ENCODE data around the gene TMEM131.

The TMEM131 gene

DNA sequence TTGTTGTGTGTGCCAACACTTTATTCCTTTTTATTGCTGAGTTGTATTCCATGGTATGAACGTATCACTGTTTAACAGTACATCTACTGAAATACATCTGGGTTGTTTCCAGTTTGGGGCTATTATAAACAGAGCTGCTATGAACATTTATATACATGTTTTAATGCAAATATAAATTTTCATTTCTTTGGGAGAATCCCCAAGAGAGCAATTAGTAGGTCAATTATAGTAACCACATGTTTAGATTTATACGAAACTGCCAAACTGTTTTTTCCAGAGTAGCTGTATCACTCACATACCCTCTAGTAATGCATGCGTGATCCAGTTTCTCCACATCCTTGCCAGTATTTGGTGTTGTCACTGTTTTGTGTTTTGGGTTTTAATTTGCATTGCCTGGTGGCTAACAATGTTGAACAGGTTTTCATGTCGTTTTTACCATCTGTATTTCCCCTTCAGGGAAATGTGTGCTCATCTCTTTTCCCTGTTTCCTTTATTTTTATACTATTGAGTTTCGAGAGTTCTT lies 81.0 kb downstream of the TMEM131 start:
- H3K27me3 ChIP-seq (ENCODE audit: control insufficient read depth, insufficient read depth, low read length, poor library complexity, severe bottlenecking) = no peaks in the 10 kb centered on the region
- H3K9me3 ChIP-seq (ENCODE audit: control insufficient read depth, low read length) = no peaks in the 10 kb centered on the region
- H3K4me1 ChIP-seq (ENCODE audit: control insufficient read depth, insufficient read depth, low read length) = no peaks in the 10 kb centered on the region
- no peak overlapping the region for H3K4me3 ChIP-seq (ENCODE audit: insufficient read depth, low read depth, low read length)
- H3K36me3 ChIP-seq (ENCODE audit: control insufficient read depth, insufficient read depth, low read length) = no peaks in the 10 kb centered on the region
- WGBS, 2 experiments = 91 to 98% methylated on average over 3 to 5 of the region's 5 CpGs
- H3K27ac ChIP-seq (ENCODE audit: insufficient read depth, low read depth, low read length, poor library complexity, severe bottlenecking) = no peak overlapping the region

DNA sequence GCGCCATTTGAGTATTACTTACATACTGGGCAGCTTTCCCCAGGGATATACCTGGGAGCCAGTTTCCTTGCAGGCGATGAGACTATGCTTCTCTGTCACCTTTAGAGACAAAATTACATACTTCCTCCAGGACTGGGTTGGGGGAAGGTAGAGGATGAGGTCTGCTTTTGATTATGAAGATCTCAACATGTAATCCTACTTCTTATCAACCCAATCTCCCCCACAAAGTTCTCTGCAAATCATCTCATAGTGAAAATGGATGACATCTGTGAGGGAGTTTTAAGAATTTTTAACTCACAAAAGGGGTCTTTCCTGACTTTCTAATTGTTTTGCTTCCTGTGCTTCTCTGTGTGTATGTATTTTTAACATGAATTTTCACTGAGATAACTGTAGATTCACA lies 81.9 kb downstream of the TMEM131 start:
- no peak overlapping the region for H3K27ac ChIP-seq (ENCODE audit: insufficient read depth, low read depth, low read length, poor library complexity, severe bottlenecking)
- 82 to 100% methylated on average over 2 of the region's 2 CpGs for WGBS, 2 experiments
- no peaks in the 10 kb centered on the region for H3K4me1 ChIP-seq (ENCODE audit: control insufficient read depth, insufficient read depth, low read length)
- no peaks in the 10 kb centered on the region for H3K36me3 ChIP-seq (ENCODE audit: control insufficient read depth, insufficient read depth, low read length)
- H3K9me3 ChIP-seq (ENCODE audit: control insufficient read depth, low read length) = no peaks in the 10 kb centered on the region
- no peaks in the 10 kb centered on the region for H3K27me3 ChIP-seq (ENCODE audit: control insufficient read depth, insufficient read depth, low read length, poor library complexity, severe bottlenecking)
- H3K4me3 ChIP-seq (ENCODE audit: insufficient read depth, low read depth, low read length) = no peak overlapping the region

DNA sequence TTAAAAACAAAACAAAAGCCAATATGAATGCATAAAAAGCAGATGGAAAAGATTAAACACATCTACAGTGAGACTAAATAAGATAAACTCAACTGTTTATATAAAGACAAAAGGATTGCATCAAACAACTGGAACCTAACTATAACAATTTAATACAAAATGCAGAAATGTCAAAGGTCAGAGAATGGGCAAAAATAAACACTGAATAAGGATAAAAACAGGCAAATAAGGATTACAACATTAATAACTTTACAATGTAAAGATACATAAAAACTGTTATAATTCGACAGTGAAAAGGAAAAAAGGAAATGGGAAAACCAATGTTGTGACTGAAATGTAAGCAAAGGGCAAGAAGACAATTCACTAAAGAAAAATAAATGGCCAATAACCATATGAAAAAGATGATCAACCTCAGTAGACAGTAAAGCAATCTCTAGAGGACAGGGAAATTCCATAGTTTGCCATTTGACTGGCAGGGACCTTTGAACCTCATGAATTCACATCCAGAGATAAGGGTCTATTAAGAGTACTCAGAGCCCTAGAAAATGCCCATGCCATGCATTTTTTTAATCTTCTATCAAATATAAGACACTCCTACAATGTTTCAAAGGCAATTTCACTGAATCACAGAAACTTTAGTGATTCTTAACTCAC lies 83.7 kb downstream of the TMEM131 start:
- Histone ChIP-seq H3K27ac (ENCODE audit: insufficient read depth, low read depth, low read length, poor library complexity, severe bottlenecking) (no peak overlapping the region), H3K4me1 (ENCODE audit: control insufficient read depth, insufficient read depth, low read length) (no peaks in the 10 kb centered on the region), H3K4me3 (ENCODE audit: insufficient read depth, low read depth, low read length) (no peak overlapping the region), H3K36me3 (ENCODE audit: control insufficient read depth, insufficient read depth, low read length) (no peaks in the 10 kb centered on the region), H3K9me3 (ENCODE audit: control insufficient read depth, low read length) (no peaks in the 10 kb centered on the region), H3K27me3 (ENCODE audit: control insufficient read depth, insufficient read depth, low read length, poor library complexity, severe bottlenecking) (no peaks in the 10 kb centered on the region)
- WGBS, 2 experiments = no CpG with 5 or more reads among the region's 1 CpG

DNA sequence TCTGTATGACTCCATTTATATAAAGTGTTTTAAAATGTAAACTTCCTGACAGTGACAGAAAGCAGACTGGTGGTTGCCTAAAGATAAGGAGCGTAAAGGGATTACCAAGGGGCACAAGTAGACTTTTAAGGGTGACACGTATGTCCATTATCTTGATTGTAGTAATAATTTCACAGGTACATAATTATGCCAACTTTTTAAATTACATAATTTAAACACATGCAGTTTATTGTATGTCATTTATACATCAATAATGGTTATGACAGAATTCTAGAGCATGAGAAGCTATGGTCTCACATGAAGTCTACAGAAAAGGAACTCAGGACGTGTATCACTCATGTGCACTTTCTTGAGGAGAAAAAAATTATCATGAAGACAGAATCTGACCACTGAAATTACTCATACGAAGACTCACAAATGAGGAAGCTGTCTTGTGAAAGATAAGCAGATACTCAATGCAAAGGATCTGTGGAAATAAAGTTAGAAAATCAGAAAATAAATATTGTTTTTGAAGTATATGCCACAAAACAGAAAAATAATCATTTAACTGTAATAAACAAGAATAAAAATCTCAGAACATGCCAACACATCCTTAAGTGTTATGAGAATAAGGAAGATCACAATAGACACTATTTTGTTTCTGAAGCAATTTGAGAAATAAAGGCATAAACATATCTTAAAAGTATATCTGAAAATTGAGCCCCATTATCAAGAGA lies 84.4 kb downstream of the TMEM131 start:
- WGBS, 2 experiments = 91 to 100% methylated on average over 4 of the region's 4 CpGs
- no peaks in the 10 kb centered on the region for H3K4me1 ChIP-seq (ENCODE audit: control insufficient read depth, insufficient read depth, low read length)
- H3K4me3 ChIP-seq (ENCODE audit: insufficient read depth, low read depth, low read length) = no peak overlapping the region
- H3K27me3 ChIP-seq (ENCODE audit: control insufficient read depth, insufficient read depth, low read length, poor library complexity, severe bottlenecking) = no peaks in the 10 kb centered on the region
- H3K36me3 ChIP-seq (ENCODE audit: control insufficient read depth, insufficient read depth, low read length) = no peaks in the 10 kb centered on the region
- no peaks in the 10 kb centered on the region for H3K9me3 ChIP-seq (ENCODE audit: control insufficient read depth, low read length)
- no peak overlapping the region for H3K27ac ChIP-seq (ENCODE audit: insufficient read depth, low read depth, low read length, poor library complexity, severe bottlenecking)

DNA sequence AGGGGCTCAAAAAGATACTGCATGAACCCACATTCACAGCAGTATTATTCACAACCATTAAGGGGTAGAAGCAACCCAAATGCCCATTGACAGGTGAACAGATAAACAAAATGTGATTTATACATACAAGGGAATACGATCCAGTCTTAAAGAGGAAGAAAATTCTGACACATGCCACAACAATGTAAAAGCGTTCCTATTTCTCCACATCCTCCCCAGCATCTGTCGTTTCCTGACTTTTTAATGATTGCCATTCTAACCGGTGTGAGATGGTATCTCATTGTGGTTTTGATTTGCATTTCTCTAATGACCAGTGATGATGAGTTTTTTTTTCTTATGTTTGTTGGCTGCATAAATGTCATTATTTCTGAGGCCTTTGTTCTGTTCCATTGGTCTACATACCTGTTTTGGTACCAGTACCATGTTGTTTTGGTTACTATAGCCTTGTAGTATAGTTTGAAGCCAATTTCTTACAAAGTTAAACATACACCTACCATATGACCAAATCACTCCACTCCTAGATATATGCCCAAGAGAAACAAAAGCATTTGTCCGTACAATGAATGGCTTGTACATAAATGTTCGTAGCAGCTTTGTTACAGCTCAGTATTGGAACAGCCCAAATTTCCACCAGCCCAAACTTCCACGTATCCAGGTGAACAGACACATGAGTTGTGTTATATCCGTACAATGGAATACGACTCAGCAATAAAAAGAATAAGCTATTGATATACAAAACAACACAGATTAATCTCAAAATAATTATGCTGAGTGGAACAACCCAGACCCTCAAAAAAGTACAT lies 85.1 kb downstream of the TMEM131 start:
- H3K36me3 ChIP-seq (ENCODE audit: control insufficient read depth, insufficient read depth, low read length) = no peaks in the 10 kb centered on the region
- no peak overlapping the region for H3K4me3 ChIP-seq (ENCODE audit: insufficient read depth, low read depth, low read length)
- H3K4me1 ChIP-seq (ENCODE audit: control insufficient read depth, insufficient read depth, low read length) = no peaks in the 10 kb centered on the region
- H3K27me3 ChIP-seq (ENCODE audit: control insufficient read depth, insufficient read depth, low read length, poor library complexity, severe bottlenecking) = no peaks in the 10 kb centered on the region
- H3K9me3 ChIP-seq (ENCODE audit: control insufficient read depth, low read length) = no peaks in the 10 kb centered on the region
- WGBS, 2 experiments = 95 to 96% methylated on average over 8 to 9 of the region's 9 CpGs
- H3K27ac ChIP-seq (ENCODE audit: insufficient read depth, low read depth, low read length, poor library complexity, severe bottlenecking) = no peak overlapping the region

DNA sequence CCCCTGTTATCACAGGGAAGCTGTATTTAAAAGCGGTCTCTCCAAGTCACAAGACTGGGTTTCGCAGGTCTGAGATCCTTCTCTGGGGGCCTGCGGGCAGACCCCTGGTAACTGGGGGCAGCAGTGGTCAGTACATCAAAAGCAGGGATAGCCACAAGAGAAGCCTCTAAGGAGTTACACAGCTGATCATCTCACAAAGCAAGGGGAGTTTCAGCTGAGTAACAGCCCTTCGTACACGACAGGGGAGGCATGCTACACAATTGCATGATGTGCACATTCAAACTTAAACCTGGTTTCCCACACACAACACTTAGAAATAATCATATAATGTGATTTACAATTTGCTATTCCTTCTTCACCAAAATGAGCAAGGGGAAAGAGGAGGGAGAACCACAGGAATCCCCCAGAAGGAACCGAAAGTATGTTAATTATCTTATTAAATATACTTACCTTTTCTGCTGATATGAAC lies 87.5 kb downstream of the TMEM131 start:
- 83 to 89% methylated on average over 5 of the region's 6 CpGs for WGBS, 2 experiments
- Histone ChIP-seq H3K4me1 (ENCODE audit: control insufficient read depth, insufficient read depth, low read length) (no peaks in the 10 kb centered on the region), H3K4me3 (ENCODE audit: insufficient read depth, low read depth, low read length) (no peak overlapping the region), H3K27me3 (ENCODE audit: control insufficient read depth, insufficient read depth, low read length, poor library complexity, severe bottlenecking) (no peaks in the 10 kb centered on the region), H3K27ac (ENCODE audit: insufficient read depth, low read depth, low read length, poor library complexity, severe bottlenecking) (no peak overlapping the region), H3K9me3 (ENCODE audit: control insufficient read depth, low read length) (no peaks in the 10 kb centered on the region), H3K36me3 (ENCODE audit: control insufficient read depth, insufficient read depth, low read length) (no peaks in the 10 kb centered on the region)

DNA sequence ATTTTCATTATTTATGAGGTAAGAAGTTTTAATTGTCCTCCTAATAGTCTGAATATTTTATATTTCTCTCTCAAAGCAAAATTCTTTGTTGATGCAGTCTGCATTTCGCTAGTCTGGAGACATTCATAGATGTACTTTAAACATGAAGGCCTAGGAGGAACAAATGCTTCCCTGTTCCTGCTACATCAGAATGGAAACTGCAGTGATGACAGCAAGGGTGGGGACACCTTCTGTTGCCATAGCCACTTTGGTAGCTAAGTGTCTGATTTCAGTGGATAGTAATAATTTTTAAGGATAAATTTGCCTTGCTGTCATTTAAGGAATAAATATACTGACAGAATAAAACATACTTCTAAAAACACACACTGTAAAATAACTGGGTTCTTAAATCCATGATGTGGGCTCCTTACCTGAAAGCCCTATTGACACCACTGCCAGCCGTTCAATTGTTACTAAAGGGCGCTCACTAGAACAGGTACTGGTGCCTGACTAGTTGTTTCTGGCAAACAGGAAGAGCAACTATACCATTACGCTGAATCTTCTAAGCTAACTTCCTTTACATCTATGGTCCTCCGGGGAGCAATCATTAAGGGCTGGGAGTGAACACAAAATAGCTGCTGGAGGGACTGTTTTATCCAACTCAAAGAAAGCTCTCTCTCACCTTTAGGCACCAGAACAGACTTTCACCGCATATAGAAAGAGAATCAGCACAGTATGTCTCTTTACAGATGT lies 88.2 kb downstream of the TMEM131 start:
- 92 to 93% methylated on average over 5 to 6 of the region's 6 CpGs for WGBS, 2 experiments
- Histone ChIP-seq H3K4me1 (ENCODE audit: control insufficient read depth, insufficient read depth, low read length) (no peaks in the 10 kb centered on the region), H3K27ac (ENCODE audit: insufficient read depth, low read depth, low read length, poor library complexity, severe bottlenecking) (no peak overlapping the region), H3K9me3 (ENCODE audit: control insufficient read depth, low read length) (no peaks in the 10 kb centered on the region), H3K36me3 (ENCODE audit: control insufficient read depth, insufficient read depth, low read length) (no peaks in the 10 kb centered on the region), H3K27me3 (ENCODE audit: control insufficient read depth, insufficient read depth, low read length, poor library complexity, severe bottlenecking) (no peaks in the 10 kb centered on the region), H3K4me3 (ENCODE audit: insufficient read depth, low read depth, low read length) (no peak overlapping the region)

DNA sequence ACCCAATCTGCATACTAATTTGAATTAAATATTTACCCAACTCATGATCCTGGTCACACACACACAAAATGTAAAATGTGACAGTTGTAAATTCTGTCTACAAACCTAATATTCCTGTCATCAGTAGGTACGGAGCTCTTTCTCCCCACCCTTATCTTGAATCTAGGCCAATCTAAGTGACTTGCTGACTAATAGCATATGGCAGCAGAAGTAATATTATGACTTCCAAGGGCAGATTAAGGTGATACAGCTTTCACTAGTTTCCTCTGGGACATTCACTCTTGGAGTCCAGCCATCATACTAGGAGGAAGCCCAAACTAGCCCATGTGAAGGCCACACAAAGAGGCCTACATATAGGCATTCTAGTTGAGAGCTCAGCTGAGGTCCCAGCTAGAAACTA lies 89.4 kb downstream of the TMEM131 start:
- 86 to 88% methylated on average over 1 of the region's 1 CpG for WGBS, 2 experiments
- H3K27me3 ChIP-seq (ENCODE audit: control insufficient read depth, insufficient read depth, low read length, poor library complexity, severe bottlenecking) = no peaks in the 10 kb centered on the region
- H3K4me3 ChIP-seq (ENCODE audit: insufficient read depth, low read depth, low read length) = no peak overlapping the region
- no peaks in the 10 kb centered on the region for H3K36me3 ChIP-seq (ENCODE audit: control insufficient read depth, insufficient read depth, low read length)
- no peaks in the 10 kb centered on the region for H3K4me1 ChIP-seq (ENCODE audit: control insufficient read depth, insufficient read depth, low read length)
- no peaks in the 10 kb centered on the region for H3K9me3 ChIP-seq (ENCODE audit: control insufficient read depth, low read length)
- H3K27ac ChIP-seq (ENCODE audit: insufficient read depth, low read depth, low read length, poor library complexity, severe bottlenecking) = no peak overlapping the region

DNA sequence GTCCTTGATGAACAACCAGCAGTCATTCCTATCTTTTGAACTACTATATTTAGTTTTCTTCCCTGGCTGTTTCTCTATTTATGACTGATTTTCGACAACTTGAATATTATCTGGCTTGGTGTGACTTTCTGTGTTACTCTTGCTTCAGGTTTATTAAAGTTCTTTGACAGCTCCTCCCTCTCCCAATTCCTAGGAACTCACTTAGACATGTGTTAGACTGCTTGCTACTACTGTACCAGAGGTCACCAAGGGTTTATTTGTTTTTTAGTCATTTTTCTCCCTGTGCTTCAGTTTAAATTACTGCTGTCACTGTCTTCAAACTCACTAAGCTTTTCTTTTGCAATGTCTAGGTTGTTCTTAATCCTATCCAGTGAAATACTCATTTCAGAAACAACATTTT lies 90.5 kb downstream of the TMEM131 start:
- no peak overlapping the region for H3K27ac ChIP-seq (ENCODE audit: insufficient read depth, low read depth, low read length, poor library complexity, severe bottlenecking)
- no peaks in the 10 kb centered on the region for H3K27me3 ChIP-seq (ENCODE audit: control insufficient read depth, insufficient read depth, low read length, poor library complexity, severe bottlenecking)
- H3K4me1 ChIP-seq (ENCODE audit: control insufficient read depth, insufficient read depth, low read length) = no peaks in the 10 kb centered on the region
- H3K36me3 ChIP-seq (ENCODE audit: control insufficient read depth, insufficient read depth, low read length) = no peaks in the 10 kb centered on the region
- WGBS, 2 experiments = 100% methylated on average over 1 of the region's 1 CpG; no CpG with 5 or more reads in 1 of the 2 experiments
- no peaks in the 10 kb centered on the region for H3K9me3 ChIP-seq (ENCODE audit: control insufficient read depth, low read length)
- H3K4me3 ChIP-seq (ENCODE audit: insufficient read depth, low read depth, low read length) = no peak overlapping the region

Data from ectodermal cell (in vitro differentiated cells).